Nephron progenitor cell (in vitro differentiated cells): ENCODE results near the gene RCOR1.

Source experiments
- DNase-seq: peaks from one replicate; pipeline ENCODE4 v3.0.0; 2021
- H3K27ac Mint-ChIP-seq: 2 replicates; pipeline ENCODE4 v1.8.0; 2021; ENCODE audit warnings: mild to moderate bottlenecking, moderate library complexity, mixed read lengths
- H3K27me3 Mint-ChIP-seq: 2 replicates; pipeline ENCODE4 v1.8.0; 2021; ENCODE audit warnings: mild to moderate bottlenecking, low read depth, mixed read lengths; ENCODE audit not compliant: poor library complexity
- H3K36me3 Mint-ChIP-seq: 2 replicates; pipeline ENCODE4 v1.8.0; 2021; ENCODE audit warnings: low read depth, mixed read lengths
- H3K4me1 Mint-ChIP-seq: 2 replicates; pipeline ENCODE4 v1.8.0; 2021; ENCODE audit warnings: mixed read lengths
- H3K4me3 Mint-ChIP-seq: 2 replicates; pipeline ENCODE4 v1.8.0; 2021; ENCODE audit warnings: mild to moderate bottlenecking, moderate library complexity, mixed read lengths
- H3K9me3 Mint-ChIP-seq: 2 replicates; pipeline ENCODE4 v1.8.0; 2021; ENCODE audit warnings: mild to moderate bottlenecking, moderate library complexity, mixed read lengths
- TF ChIP-seq, protein P1 (sequence below): fragments of 200-600 bp; sonication (generic); IDR thresholded peaks from 2 replicates; pipeline ENCODE4 v1.5.0; 2021; ENCODE audit warnings: antibody characterized with exemption

The RCOR1 gene

DNA sequence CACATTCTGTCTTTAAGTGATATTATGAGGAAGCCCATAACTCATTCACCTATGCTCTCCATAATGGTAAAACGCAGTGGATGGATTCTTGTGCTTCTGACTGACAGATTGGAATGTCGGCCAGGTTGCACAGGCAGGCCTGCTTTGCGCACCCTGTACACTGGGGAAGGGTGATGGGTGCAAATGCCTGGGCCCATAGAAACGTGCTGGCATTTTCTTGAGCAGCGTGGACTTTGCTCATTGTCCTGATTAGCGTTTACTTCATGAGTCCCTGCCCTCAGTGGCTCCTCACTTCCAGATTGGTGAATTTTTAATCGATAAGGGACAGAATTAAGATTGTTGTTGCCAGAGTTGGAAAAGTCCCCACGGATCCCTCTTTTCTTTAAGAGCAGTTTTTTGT, 103.9 kb downstream of the RCOR1 start:
- Mint-ChIP-seq H3K4me1 (peaks cover 46% of the 10 kb centered on the region), H3K27ac (peak overlapping the region; percentile 31), H3K27me3 (peaks cover 2% of the 10 kb centered on the region), H3K36me3 (peaks cover 29% of the 10 kb centered on the region), H3K4me3 (no peak overlapping the region), H3K9me3 (peaks cover 12% of the 10 kb centered on the region)
- no peak for DNase-seq
- TF ChIP-seq, protein P1, sequence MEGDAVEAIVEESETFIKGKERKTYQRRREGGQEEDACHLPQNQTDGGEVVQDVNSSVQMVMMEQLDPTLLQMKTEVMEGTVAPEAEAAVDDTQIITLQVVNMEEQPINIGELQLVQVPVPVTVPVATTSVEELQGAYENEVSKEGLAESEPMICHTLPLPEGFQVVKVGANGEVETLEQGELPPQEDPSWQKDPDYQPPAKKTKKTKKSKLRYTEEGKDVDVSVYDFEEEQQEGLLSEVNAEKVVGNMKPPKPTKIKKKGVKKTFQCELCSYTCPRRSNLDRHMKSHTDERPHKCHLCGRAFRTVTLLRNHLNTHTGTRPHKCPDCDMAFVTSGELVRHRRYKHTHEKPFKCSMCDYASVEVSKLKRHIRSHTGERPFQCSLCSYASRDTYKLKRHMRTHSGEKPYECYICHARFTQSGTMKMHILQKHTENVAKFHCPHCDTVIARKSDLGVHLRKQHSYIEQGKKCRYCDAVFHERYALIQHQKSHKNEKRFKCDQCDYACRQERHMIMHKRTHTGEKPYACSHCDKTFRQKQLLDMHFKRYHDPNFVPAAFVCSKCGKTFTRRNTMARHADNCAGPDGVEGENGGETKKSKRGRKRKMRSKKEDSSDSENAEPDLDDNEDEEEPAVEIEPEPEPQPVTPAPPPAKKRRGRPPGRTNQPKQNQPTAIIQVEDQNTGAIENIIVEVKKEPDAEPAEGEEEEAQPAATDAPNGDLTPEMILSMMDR, result no peak

DNA sequence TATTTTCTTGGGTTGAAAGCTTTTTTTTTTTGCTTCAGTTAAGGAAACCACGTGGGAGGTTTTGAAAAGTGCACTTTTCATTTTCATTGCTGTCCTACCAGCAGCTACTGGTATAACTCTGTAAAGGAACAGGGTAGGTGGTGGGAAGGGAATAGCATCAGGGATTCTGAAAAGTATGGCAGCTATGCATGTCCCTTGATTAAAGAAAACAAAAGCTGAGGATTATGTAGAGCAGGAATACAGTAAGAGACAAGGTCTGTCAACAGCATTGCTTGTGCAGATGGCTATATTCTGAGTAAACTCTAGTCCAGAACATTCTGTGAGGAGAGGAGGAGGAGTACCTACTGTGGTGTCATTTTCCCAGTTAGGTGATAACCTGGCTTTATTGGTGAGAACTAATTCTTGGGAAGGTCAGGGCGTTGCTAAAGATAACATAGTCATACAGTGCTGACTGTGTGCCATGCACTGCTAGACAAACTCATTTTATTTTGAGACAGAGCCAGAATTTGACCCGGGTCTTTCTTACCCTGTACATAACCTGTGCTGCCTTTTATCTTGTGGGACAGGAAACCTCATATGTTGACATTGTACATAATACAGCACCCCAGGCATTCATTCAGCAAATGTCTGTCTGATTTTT, 104.5 kb downstream of the RCOR1 start:
- Mint-ChIP-seq H3K36me3 (peaks cover 35% of the 10 kb centered on the region), H3K27me3 (peaks cover 2% of the 10 kb centered on the region), H3K4me1 (peaks cover 46% of the 10 kb centered on the region), H3K27ac (no peak overlapping the region), H3K9me3 (peaks cover 19% of the 10 kb centered on the region), H3K4me3 (no peak overlapping the region)
- no peak for DNase-seq
- TF ChIP-seq, protein P1, result no peak

DNA sequence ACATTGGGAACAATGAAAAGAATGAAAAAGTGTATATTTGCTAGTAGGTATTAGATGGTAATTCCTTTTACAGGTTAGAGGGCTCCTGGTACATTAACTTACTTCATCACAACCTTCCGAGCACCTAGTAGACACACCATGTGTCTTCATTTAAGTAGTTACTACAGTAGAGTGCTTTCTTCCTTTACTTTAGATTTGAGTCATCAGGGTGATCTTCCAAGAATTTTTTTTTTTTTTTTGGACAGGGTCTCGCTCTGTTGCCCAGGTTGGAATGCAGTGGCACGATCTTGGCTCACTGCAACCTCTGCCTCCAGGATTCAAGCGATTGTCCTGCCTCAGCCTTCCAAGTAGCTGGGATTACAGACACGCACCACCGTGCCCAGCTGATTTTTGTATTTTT, 105.1 kb downstream of the RCOR1 start:
- Mint-ChIP-seq H3K27me3 (peaks cover 2% of the 10 kb centered on the region), H3K27ac (no peak overlapping the region), H3K4me3 (no peak overlapping the region), H3K36me3 (peaks cover 40% of the 10 kb centered on the region), H3K9me3 (peaks cover 22% of the 10 kb centered on the region), H3K4me1 (peaks cover 44% of the 10 kb centered on the region)
- TF ChIP-seq, protein P1, result no peak
- DNase-seq, result no peak

DNA sequence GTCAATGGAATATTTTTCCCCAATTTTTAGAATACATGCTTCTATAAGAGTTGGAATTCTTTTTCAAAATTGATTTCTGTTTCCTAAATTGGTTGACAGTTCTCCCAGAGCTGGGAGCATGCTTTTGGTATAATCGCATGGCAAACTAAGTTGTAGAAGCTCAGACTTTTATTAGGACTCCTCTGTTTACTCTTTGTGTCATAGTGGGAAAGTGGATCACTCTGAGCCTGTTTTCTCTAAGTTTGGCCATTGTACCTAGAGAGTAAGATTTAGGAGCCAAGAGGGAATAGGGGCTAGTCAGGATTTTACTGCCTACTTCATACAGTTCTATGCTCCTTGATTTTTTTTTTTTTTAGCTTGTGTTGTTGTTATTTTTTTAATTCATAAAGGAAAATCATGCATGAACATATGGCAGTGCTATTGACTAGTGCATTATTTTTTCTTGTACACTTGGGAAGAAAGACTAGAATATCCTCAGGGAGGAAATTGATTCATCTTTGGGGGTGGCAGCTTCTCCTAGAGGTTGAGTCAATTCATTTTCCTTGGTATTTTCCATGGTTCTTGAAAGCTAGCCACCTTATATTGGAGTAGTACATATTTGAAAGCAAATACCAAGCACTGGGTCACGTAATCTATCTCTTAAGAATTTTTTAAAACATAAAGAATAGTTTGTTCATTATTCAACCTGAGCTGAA, 107.1 kb downstream of the RCOR1 start:
- TF ChIP-seq, protein P1, result no peak
- no peak overlapping the region for H3K27ac Mint-ChIP-seq
- H3K4me3 Mint-ChIP-seq, result no peak overlapping the region
- H3K9me3 Mint-ChIP-seq, result peaks cover 38% of the 10 kb centered on the region
- H3K27me3 Mint-ChIP-seq, result peaks cover 2% of the 10 kb centered on the region
- H3K4me1 Mint-ChIP-seq, result peaks cover 34% of the 10 kb centered on the region
- peaks cover 58% of the 10 kb centered on the region for H3K36me3 Mint-ChIP-seq
- no peak for DNase-seq

DNA sequence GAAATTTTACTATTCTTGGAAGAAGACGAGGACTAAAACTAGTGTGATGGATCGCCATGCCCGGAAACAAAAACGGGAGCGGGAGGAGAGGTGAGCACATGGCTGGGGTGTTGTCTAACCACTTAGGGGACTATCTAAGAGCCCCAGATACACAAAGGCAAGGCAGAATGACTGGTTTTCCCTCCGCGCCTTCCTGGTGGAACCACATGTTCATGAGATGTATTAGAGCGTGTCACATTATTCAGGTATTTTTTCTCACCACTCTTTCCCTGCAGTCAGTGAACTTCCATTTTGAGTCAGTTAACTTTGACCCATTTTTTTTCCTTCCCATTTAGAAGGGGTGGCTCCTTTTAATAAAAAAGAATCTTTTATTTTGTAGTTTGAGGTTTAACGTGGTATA, 116.0 kb downstream of the RCOR1 start:
- H3K4me1 Mint-ChIP-seq, result no peaks in the 10 kb centered on the region
- H3K27ac Mint-ChIP-seq, result peak overlapping the region; percentile 39
- DNase-seq, result no peak
- TF ChIP-seq, protein P1, result no peak
- peaks cover 25% of the 10 kb centered on the region for H3K9me3 Mint-ChIP-seq
- no peak overlapping the region for H3K4me3 Mint-ChIP-seq
- no peaks in the 10 kb centered on the region for H3K27me3 Mint-ChIP-seq
- H3K36me3 Mint-ChIP-seq, result peaks cover 73% of the 10 kb centered on the region

DNA sequence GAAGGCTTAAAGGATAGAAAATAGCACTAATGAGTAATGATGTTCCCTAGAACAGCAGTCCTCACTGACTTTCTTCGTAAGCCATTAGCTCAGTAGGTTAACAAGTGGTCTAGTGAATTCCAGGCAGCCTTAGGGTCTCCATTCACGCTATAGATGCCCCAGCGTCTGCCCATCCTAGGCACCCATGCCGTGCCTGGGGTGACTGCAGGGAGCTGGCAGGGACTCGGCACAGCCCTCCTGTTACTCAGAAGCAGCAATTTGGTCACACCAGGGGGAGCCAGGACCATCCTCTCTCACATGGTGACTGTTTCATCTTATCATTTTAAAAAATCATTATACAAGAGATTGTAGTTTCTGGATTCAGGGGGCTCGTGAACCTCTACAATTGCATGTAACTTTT, 118.8 kb downstream of the RCOR1 start:
- peaks cover 75% of the 10 kb centered on the region for H3K36me3 Mint-ChIP-seq
- H3K4me3 Mint-ChIP-seq, result no peak overlapping the region
- H3K27ac Mint-ChIP-seq, result no peak overlapping the region
- H3K4me1 Mint-ChIP-seq, result no peaks in the 10 kb centered on the region
- no peaks in the 10 kb centered on the region for H3K27me3 Mint-ChIP-seq
- DNase-seq, result no peak
- peaks cover 2% of the 10 kb centered on the region for H3K9me3 Mint-ChIP-seq
- TF ChIP-seq, protein P1, result no peak
